ENCODE data around the gene PPP1R14D.

Gene PPP1R14D

GRCh38 chr15:40852529-40852928 is 24.0 kb upstream of the PPP1R14D start:
- DNase-seq (ENCODE audit: low read depth in 2 of 2), result no peak

- no peak for DNase-seq (ENCODE audit: low read depth in 2 of 2)
Observed at GRCh38 chr15:40850576-40851112, 22.1 kb upstream of the PPP1R14D start.

GRCh38 chr15:40847223-40847961 is 18.9 kb upstream of the PPP1R14D start:
- no peak for DNase-seq (ENCODE audit: low read depth in 2 of 2)

- DNase-seq (ENCODE audit: low read depth in 2 of 2), result no peak
Observed at GRCh38 chr15:40846841-40847222, 18.3 kb upstream of the PPP1R14D start.

- no peak for DNase-seq (ENCODE audit: low read depth in 2 of 2)
Observed at GRCh38 chr15:40845511-40846284, 17.2 kb upstream of the PPP1R14D start.

- DNase-seq (ENCODE audit: low read depth in 2 of 2), result no peak
Observed at GRCh38 chr15:40845036-40845435, 16.5 kb upstream of the PPP1R14D start.

GRCh38 chr15:40844696-40845030 is 16.2 kb upstream of the PPP1R14D start:
- peak in 1 of 2 donors; percentile 8 for DNase-seq (ENCODE audit: low read depth in 2 of 2)

- DNase-seq (ENCODE audit: low read depth in 2 of 2), result peak; percentile 60 to 77
Observed at GRCh38 chr15:40843885-40844695, 15.6 kb upstream of the PPP1R14D start, which contains the start of gene SPINT1. Gene SPINT1, plus strand, starts transcription at chr15:40844048. Its CDS starts 507 bp downstream, at chr15:40844555.

- no peak for DNase-seq (ENCODE audit: low read depth in 2 of 2)
Observed at GRCh38 chr15:40843261-40843884, 14.9 kb upstream of the PPP1R14D start.

- no peak for DNase-seq (ENCODE audit: low read depth in 2 of 2)
Observed at GRCh38 chr15:40841741-40842140, 13.2 kb upstream of the PPP1R14D start.

GRCh38 chr15:40838756-40839155 is 10.2 kb upstream of the PPP1R14D start:
- DNase-seq (ENCODE audit: low read depth in 2 of 2), result no peak

- no peak for DNase-seq (ENCODE audit: low read depth in 2 of 2)
Observed at GRCh38 chr15:40836020-40836419, 7.5 kb upstream of the PPP1R14D start.

GRCh38 chr15:40832903-40833302 is 4.4 kb upstream of the PPP1R14D start:
- no peak for DNase-seq (ENCODE audit: low read depth in 2 of 2)

- DNase-seq (ENCODE audit: low read depth in 2 of 2), result no peak
Observed at GRCh38 chr15:40831861-40832260, 3.4 kb upstream of the PPP1R14D start.

GRCh38 chr15:40830884-40831283 is 2.4 kb upstream of the PPP1R14D start:
- DNase-seq (ENCODE audit: low read depth in 2 of 2), result no peak

GRCh38 chr15:40829115-40829514 is 607 bp upstream of the PPP1R14D start:
- DNase-seq (ENCODE audit: low read depth in 2 of 2), result no peak

- no peak for DNase-seq (ENCODE audit: low read depth in 2 of 2)
Observed at GRCh38 chr15:40826423-40827075, 2.0 kb downstream of the PPP1R14D start.

- no peak for DNase-seq (ENCODE audit: low read depth in 2 of 2)
Observed at GRCh38 chr15:40825661-40826422, 2.7 kb downstream of the PPP1R14D start.

GRCh38 chr15:40823572-40824343 is 4.8 kb downstream of the PPP1R14D start:
- DNase-seq (ENCODE audit: low read depth in 2 of 2), result no peak

GRCh38 chr15:40821195-40821594 is 7.3 kb downstream of the PPP1R14D start:
- DNase-seq (ENCODE audit: low read depth in 2 of 2), result no peak
